ENCODE results near the gene BLMH. TPM values are rescaled to one million over a fixed set of nuclear protein-coding genes. Genes with fewer than 3 reads are reported as not detected.

Gene BLMH
- total and polyA plus RNA-seq, 2 donors (not counting 3 experiments of a cell fraction or from before 2014, with no cell fraction given) = 24.6 to 65.8 TPM

DNA sequence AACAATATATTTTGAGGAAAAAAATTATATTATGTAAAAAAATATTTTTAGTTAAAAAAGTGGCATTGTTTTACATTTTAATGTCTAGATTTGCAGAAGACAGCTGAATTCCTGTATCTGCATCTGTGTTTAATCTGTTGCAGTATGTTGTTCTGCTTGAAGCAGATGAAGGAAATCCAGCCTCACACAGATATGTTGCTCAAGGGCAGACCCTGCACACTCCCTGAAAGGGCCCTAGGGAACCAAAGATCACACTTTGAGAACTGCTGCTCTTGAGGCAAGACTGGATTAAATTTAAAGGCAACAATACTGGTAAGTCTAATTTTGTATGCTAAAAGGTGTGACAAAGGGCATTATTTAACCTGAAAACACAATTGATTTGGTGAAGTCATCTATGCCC, 39.8 kb downstream of the BLMH start:
- no peak for DNase-seq (ENCODE audit: low read depth, low spot score)
- no TSS peak for BruUV-seq (replicated peaks)
- H3K9ac ChIP-seq (replicated peaks; ENCODE audit: extremely low read depth, insufficient read depth, low read length) = no peak overlapping the region
- H3K9me1 ChIP-seq (replicated peaks; ENCODE audit: control insufficient read depth, extremely low read depth, insufficient read depth, low read length) = no peaks in the 10 kb centered on the region
- no peak overlapping the region for H2AFZ ChIP-seq (ENCODE audit: low read depth, low read length)
- ChIA-PET CTCF (interaction anchor here (0.8 kb wide), 1 partner anchor 127 kb away, joined by 3 read pairs; no protein-coding TSS in a partner anchor), POLR2A (no interaction called here)
- no peaks in the 10 kb centered on the region for H4K20me1 ChIP-seq (replicated peaks; ENCODE audit: control insufficient read depth, extremely low read depth, insufficient read depth, low read length)
- H3K36me3 ChIP-seq (ENCODE audit: control insufficient read depth in 2 of 2, extremely low read depth in 1 of 2, insufficient read depth in 2 of 2, low read length in 2 of 2) = peaks cover 13 to 18% of the 10 kb centered on the region in 2 experiments
- no peak overlapping the region for H3K27ac ChIP-seq (ENCODE audit: insufficient read depth, low read depth, low read length)
- intact Hi-C loops (cut with micrococcal nuclease) (no loop called here), dilution Hi-C loops (cut with MboI; ENCODE audit: extremely low pct_ligation_motif_present, low sequenced_read_pairs) (no loop called here)
- no peak for FAIRE-seq
- H3K4me1 ChIP-seq (ENCODE audit: control insufficient read depth, extremely low read depth, insufficient read depth, low read length) = peaks cover under 1% of the 10 kb centered on the region
- H3K4me3 ChIP-seq (replicated peaks in 1 of 3; ENCODE audit: insufficient read depth in 1 of 3, low read depth in 1 of 3, low read length in 3 of 3) = no peak overlapping the region
- H3K27me3 ChIP-seq (ENCODE audit: control insufficient read depth in 2 of 2, insufficient read depth in 2 of 2, low read length in 2 of 2) = no peaks in the 10 kb centered on the region
- no peaks in the 10 kb centered on the region for H3K79me2 ChIP-seq (ENCODE audit: control insufficient read depth, insufficient read depth, low read length)
- H3K9me3 ChIP-seq (replicated peaks; ENCODE audit: control insufficient read depth, insufficient read depth, low read length) = no peaks in the 10 kb centered on the region
- TF ChIP-seq POLR2A (IDR thresholded peaks at IDR 0.05; ENCODE audit: low read depth, low read length) (no peak), GATA2 (IDR thresholded peaks at IDR 0.05; ENCODE audit: insufficient read depth, insufficient read length, low read depth, low read length) (no peak), POLR2AphosphoS5 (IDR thresholded peaks at IDR 0.05; ENCODE audit: insufficient read depth, low read depth, low read length) (no peak), EZH2 (IDR thresholded peaks at IDR 0.05; ENCODE audit: borderline replicate concordance, low read depth, low read length, severe bottlenecking) (no peak), FOS (IDR thresholded peaks at IDR 0.05; ENCODE audit: borderline replicate concordance, insufficient read depth, low read length) (no peak), JUN (IDR thresholded peaks at IDR 0.05; ENCODE audit: borderline replicate concordance, insufficient read depth, insufficient read length, low read depth) (no peak), MYC (IDR thresholded peaks at IDR 0.05; ENCODE audit: low read depth, low read length) (no peak)
- TF ChIP-seq, protein P1, sequence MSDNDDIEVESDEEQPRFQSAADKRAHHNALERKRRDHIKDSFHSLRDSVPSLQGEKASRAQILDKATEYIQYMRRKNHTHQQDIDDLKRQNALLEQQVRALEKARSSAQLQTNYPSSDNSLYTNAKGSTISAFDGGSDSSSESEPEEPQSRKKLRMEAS (IDR thresholded peaks at IDR 0.05; ENCODE audit: insufficient read depth, insufficient read length) = no peak
- TF ChIP-seq, protein P2, sequence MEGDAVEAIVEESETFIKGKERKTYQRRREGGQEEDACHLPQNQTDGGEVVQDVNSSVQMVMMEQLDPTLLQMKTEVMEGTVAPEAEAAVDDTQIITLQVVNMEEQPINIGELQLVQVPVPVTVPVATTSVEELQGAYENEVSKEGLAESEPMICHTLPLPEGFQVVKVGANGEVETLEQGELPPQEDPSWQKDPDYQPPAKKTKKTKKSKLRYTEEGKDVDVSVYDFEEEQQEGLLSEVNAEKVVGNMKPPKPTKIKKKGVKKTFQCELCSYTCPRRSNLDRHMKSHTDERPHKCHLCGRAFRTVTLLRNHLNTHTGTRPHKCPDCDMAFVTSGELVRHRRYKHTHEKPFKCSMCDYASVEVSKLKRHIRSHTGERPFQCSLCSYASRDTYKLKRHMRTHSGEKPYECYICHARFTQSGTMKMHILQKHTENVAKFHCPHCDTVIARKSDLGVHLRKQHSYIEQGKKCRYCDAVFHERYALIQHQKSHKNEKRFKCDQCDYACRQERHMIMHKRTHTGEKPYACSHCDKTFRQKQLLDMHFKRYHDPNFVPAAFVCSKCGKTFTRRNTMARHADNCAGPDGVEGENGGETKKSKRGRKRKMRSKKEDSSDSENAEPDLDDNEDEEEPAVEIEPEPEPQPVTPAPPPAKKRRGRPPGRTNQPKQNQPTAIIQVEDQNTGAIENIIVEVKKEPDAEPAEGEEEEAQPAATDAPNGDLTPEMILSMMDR (IDR thresholded peaks at IDR 0.05; ENCODE audit: extremely low read depth in 1 of 2, insufficient read depth in 1 of 2, low read depth in 1 of 2, low read length in 2 of 2) = no peak
- H3K4me2 ChIP-seq (ENCODE audit: insufficient read depth, low read length) = no peak overlapping the region

All from endothelial cell of umbilical vein (primary cell).